GM20431 (cell line): ENCODE measurements around the gene ZNF121.
"Not testable (repeated sequence)": the region's sequence is repeated elsewhere in the genome, so short reads cannot be mapped to it uniquely, and the experiment has no call there.

Experiments
- in situ Hi-C: fragments of 300-500 bp; cut with MseI, MboI; formaldehyde crosslinking; loops from one replicate; pipeline ENCODE4 v1.15.0; 2020; ENCODE audit warnings: low sequenced_read_pairs; ENCODE audit not compliant: unreplicated experiment

Gene ZNF121

GRCh38 chr19:9584073-9584833 lies at the start of gene ZNF121:
Gene ZNF121 (minus strand): TSS chr19:9584504. CDS start chr19:9568097, 16,407 bp downstream.
- in situ Hi-C loops = no loop called here

GRCh38 chr19:9627856-9628255 lies 43.6 kb upstream of the ZNF121 start:
- in situ Hi-C loops = loop anchor here (10.0 kb wide), 1 partner anchor 167 kb away; no protein-coding TSS in a partner anchor

GRCh38 chr19:9622531-9622930 lies 38.2 kb upstream of the ZNF121 start:
- in situ Hi-C loops = loop anchor here (10.0 kb wide), 1 partner anchor 172 kb away; no protein-coding TSS in a partner anchor

GRCh38 chr19:9621156-9622037 lies 37.1 kb upstream of the ZNF121 start, which contains the start of gene ZNF561:
Gene ZNF561 (minus strand): TSS chr19:9621232. CDS start chr19:9619456, 1,776 bp downstream.
- in situ Hi-C loops = loop anchor here (10.0 kb wide), 1 partner anchor 173 kb away; no protein-coding TSS in a partner anchor

- in situ Hi-C loops = loop anchor here (10.0 kb wide), 1 partner anchor 174 kb away; no protein-coding TSS in a partner anchor
Observed at GRCh38 chr19:9620842-9621155, 36.5 kb upstream of the ZNF121 start.

GRCh38 chr19:9615844-9616243 lies 31.5 kb upstream of the ZNF121 start:
- in situ Hi-C loops = no loop called here

- in situ Hi-C loops = no loop called here
Observed at GRCh38 chr19:9610484-9611113, 26.3 kb upstream of the ZNF121 start.

GRCh38 chr19:9608912-9609311 lies 24.6 kb upstream of the ZNF121 start:
- in situ Hi-C loops = no loop called here

GRCh38 chr19:9597027-9597426 lies 12.7 kb upstream of the ZNF121 start:
- in situ Hi-C loops = no loop called here

GRCh38 chr19:9586764-9587163 lies 2.5 kb upstream of the ZNF121 start:
- in situ Hi-C loops = no loop called here

- in situ Hi-C loops = not testable (repeated sequence)
Observed at GRCh38 chr19:9582081-9582725, 2.1 kb downstream of the ZNF121 start.

GRCh38 chr19:9580728-9581127 lies 3.6 kb downstream of the ZNF121 start:
- in situ Hi-C loops = no loop called here

- in situ Hi-C loops = no loop called here
Observed at GRCh38 chr19:9570255-9570654, 14.0 kb downstream of the ZNF121 start.

GRCh38 chr19:9566729-9567128 lies 17.6 kb downstream of the ZNF121 start:
- in situ Hi-C loops = no loop called here

- in situ Hi-C loops = no loop called here
Observed at GRCh38 chr19:9565900-9566705, 18.2 kb downstream of the ZNF121 start.

GRCh38 chr19:9552536-9553274 lies 31.6 kb downstream of the ZNF121 start:
- in situ Hi-C loops = no loop called here

- in situ Hi-C loops = no loop called here
Observed at GRCh38 chr19:9547870-9548269, 36.4 kb downstream of the ZNF121 start.

- in situ Hi-C loops = not testable (repeated sequence)
Observed at GRCh38 chr19:9541281-9541680, 43.0 kb downstream of the ZNF121 start.
